RWPE1 (cell line): ENCODE measurements around the gene LYSMD1.
A peak's percentile ranks its signal among the peaks of the same experiment; 100 is the strongest.

Experiments used
- CTCF ChIA-PET: fragments of 350-600 bp; sonication (Branson Sonifier 250); formaldehyde crosslinking; extraction: SDS; loops from one replicate; lab custom pipeline; 2021; lab: Yijun Ruan, JAX
- POLR2A ChIA-PET: fragments of 400-600 bp; formaldehyde crosslinking; extraction: SDS; loops from one replicate; lab custom pipeline; 2020; ENCODE audit warnings: antibody characterized with exemption; ENCODE audit not compliant: low non-redundant PET; lab: Yijun Ruan, JAX
- DNase-seq: peaks from one replicate; pipeline ENCODE4 v3.0.0; 2012; ENCODE audit warnings: low spot score
- H3K27ac ChIP-seq: fragments of 450-650 bp; 2 replicates; pipeline ENCODE4 v1.5.1; 2017
- TF ChIP-seq, protein P1 (sequence below): fragments of 450-650 bp; conservative IDR thresholded peaks from 2 replicates; pipeline ENCODE4 v1.5.1; 2017; ENCODE audit warnings: low read depth, mild to moderate bottlenecking

LYSMD1 gene

DNA sequence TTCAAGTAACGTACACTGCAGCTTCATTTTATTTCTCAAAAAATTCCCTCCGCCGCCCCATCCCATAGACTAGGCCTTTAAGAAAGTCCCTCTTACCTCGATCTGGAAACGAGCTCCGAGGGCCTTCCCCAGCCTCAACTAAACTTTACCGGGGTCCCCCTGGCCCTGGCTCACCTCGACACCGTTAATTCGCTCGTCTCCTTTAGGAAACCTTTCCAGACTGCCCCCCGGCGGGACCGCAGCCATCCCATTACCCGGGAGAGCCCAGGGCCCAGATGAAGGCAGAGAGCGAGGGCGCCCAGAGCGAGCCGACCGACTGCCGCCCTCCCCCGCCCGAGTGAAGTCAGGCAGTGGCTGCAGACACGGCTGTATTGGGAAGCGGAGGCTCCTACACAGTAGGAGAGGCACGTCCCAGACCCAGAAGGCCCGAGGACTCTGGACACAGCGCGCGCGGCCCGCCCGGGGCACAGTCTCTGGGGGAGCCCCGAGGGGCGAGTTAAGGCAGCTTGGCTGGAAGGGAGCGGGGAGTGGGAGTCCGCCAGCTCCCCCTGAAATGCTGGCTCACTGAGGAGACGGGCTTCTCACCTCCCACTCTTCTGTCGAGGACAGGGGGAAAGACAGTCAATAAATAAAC is 33.9 kb downstream of the LYSMD1 start:
- DNase-seq, result no peak
- CTCF ChIA-PET, result interaction anchor here (0.6 to 0.7 kb wide), 3 partner anchors 10 to 335 kb away, joined by 3 to 4 read pairs (median 3); no protein-coding TSS in a partner anchor
- POLR2A ChIA-PET, result no interaction called here
- TF ChIP-seq, protein P1, sequence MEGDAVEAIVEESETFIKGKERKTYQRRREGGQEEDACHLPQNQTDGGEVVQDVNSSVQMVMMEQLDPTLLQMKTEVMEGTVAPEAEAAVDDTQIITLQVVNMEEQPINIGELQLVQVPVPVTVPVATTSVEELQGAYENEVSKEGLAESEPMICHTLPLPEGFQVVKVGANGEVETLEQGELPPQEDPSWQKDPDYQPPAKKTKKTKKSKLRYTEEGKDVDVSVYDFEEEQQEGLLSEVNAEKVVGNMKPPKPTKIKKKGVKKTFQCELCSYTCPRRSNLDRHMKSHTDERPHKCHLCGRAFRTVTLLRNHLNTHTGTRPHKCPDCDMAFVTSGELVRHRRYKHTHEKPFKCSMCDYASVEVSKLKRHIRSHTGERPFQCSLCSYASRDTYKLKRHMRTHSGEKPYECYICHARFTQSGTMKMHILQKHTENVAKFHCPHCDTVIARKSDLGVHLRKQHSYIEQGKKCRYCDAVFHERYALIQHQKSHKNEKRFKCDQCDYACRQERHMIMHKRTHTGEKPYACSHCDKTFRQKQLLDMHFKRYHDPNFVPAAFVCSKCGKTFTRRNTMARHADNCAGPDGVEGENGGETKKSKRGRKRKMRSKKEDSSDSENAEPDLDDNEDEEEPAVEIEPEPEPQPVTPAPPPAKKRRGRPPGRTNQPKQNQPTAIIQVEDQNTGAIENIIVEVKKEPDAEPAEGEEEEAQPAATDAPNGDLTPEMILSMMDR, result no peak
- peak overlapping the region; percentile 23; the same call in 1 of the 2 replicates for H3K27ac ChIP-seq

DNA sequence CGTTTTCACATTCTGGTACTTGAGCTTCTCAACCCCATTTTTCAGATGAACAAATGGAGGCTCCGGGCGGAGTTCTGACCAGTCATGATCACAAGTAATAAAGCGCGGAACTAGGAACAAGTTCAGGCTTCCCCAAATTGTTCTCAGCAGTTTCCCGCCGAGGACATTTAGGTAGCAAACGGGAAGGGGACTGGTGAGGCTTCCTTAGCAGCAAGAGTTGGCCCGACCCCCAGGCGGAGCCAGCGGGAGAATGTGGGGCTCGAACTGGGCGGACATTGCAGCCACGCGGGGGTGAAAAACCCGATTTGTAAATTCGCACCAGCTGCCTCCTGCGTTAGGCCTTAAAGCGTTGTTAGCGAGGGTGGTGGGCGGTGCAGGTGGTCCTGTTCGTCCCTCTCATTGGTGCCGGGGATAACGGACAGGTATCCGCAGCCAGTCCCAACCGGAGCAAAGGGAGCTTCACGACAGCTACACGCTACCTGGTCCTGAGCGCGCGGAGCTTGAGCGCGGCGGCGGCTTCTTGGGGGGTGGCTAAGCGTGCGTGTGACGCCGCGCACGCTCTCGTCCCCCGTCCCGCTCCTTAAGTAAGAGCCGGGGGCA is 34.6 kb downstream of the LYSMD1 start:
- peak overlapping the region; percentile 23 for H3K27ac ChIP-seq
- peak; percentile 71 for DNase-seq
- ChIA-PET CTCF (interaction anchor here (0.6 to 0.7 kb wide), 2 partner anchors 11 to 121 kb away, joined by 3 to 4 read pairs; no protein-coding TSS in a partner anchor), POLR2A (no interaction called here)
- TF ChIP-seq, protein P1, result no peak

DNA sequence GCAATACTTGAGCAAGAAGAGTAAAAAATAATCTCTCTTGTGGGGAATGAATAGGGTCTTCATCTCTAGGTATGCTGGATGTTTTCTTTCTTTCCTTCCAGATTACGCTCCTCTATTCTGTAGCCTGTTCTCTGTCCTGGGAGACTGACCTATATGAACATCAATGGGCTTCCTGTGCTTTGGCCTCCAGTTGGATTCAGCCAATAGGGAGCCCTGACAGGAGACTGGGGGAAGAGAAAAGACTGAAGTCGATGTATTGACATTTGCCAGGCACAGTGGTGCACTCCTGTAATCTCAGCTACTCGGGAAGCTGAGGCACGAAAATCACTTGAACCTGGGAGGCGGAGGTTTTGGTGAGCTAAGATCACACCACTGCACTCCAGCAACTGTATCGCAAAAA is 36.9 kb downstream of the LYSMD1 start:
- POLR2A ChIA-PET, result no interaction called here

DNA sequence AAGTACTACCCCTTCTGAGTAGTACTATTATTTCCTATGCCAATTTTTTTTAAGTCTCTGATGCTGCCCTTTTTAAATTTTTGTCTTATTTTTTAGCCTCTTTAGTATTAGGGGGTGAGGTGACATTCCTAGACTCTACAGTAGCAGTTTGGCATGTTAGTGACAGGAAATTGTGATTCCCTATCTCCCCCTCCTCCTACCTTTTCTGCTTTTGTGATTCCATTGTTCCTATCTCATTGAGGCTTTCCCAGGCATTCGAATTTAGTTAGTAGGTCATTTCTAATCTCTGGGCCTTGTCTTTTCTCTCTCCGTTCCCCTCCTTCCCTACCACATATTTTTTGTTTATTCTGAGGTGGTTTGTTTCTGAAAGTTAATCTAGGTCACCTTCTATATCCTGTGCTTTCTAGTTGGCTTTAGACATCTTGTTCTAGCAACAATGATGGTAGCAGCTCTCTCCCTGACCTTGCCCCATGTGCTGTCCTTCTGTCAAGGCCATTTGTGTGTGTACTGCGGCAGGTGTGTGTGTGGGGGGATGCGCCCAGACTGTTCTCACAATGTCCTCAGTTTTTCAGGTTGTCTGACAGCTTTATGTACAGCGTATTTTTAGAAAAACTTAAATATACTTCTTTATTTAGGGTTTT is 40.8 kb downstream of the LYSMD1 start:
- DNase-seq, result no peak
- H3K27ac ChIP-seq, result no peak overlapping the region
- CTCF ChIA-PET, result interaction anchor here (0.6 kb wide), 1 partner anchor 89 kb away, joined by 6 read pairs; the partner anchor contains the start of gene BNIPL
- POLR2A ChIA-PET, result no interaction called here
- TF ChIP-seq, protein P1, result no peak

More for the DNA sequence above, 36.9 kb downstream of the LYSMD1 start:
- CTCF ChIA-PET, result no interaction called here
- no peak for DNase-seq
- no peak overlapping the region for H3K27ac ChIP-seq
- TF ChIP-seq, protein P1, result no peak

DNA sequence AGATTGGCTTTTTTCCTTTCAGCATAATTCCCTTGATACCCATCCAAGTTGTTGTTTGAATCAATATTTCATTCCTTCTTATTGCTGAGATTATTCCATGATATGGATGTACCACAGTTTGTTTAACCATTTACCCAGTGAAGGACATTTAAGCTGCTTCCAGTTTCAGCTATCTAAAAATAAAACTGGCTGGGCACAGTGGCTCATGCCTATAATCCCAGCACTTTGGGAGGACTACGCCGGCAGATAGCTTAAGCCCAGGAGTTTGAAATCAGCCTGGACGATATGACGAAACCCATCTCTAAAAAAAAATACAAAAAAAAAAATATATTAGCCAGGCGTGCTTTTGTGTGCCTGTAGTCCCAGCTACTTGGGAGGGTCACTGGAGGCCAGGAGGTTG is 51.8 kb downstream of the LYSMD1 start:
- CTCF ChIA-PET, result interaction anchor here (0.6 kb wide), 1 partner anchor 32 kb away, joined by 3 read pairs; no protein-coding TSS in a partner anchor
- DNase-seq, result no peak
- POLR2A ChIA-PET, result no interaction called here
- TF ChIP-seq, protein P1, result no peak
- H3K27ac ChIP-seq, result no peak overlapping the region
